Astrocyte of the cerebellum (primary cell): Measurements from ENCODE around the gene FMN2.

Experiments used
- DNase-seq: peaks from one replicate; pipeline ENCODE4 v3.0.0-alpha.2; 2011; ENCODE audit warnings: low read depth
- H3K4me3 ChIP-seq: 2 replicates; pipeline ENCODE4 v1.5.1; 2011; ENCODE audit warnings: mild to moderate bottlenecking, low read depth, low read length, moderate library complexity
- in situ Hi-C: cut with HindIII; loops from 2 replicates; pipeline ENCODE4 v1.10.0; 2017; ENCODE audit warnings: low sequenced_read_pairs
- TF ChIP-seq, protein P1 (sequence below): IDR thresholded peaks from 2 replicates; pipeline ENCODE4 v1.5.1; 2012; ENCODE audit warnings: low read length, low read depth, moderate library complexity, mild to moderate bottlenecking; ENCODE audit errors: missing control alignments

The FMN2 gene

DNA sequence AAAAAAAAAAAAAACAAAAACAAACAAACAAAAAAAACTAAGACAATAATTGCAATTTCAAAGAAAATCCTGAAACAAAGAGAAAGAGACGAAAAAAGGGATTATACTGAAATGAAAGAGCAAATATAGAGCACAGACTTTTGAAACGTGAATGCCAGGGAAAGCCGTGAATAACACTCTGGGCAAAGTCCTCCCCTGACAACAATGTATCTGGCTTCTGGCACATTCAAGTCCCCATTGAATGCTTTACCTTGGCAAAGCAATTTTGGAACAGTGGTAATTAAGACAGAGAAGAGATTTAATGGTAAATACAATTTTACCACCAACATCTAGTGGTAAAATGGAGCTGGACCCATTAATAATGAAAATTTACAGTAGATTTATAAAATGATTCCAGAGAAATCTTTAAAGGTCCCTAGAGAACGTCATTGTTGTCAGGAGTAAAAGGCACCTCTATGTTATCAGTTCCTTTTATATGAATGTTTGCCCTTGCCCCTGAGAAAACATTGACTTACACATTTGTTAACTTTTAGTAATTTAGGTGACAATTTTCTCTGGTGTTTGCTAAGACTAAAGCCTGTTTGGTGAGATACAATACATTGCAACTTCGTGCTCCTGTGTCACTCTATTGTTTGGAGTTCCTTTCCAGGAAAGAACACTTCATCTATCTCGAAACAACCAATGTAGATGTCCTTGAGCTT lies 430.6 kb downstream of the FMN2 start:
- in situ Hi-C loops = no loop called here
- no peak overlapping the region for H3K4me3 ChIP-seq
- DNase-seq = no peak
- TF ChIP-seq, protein P1, sequence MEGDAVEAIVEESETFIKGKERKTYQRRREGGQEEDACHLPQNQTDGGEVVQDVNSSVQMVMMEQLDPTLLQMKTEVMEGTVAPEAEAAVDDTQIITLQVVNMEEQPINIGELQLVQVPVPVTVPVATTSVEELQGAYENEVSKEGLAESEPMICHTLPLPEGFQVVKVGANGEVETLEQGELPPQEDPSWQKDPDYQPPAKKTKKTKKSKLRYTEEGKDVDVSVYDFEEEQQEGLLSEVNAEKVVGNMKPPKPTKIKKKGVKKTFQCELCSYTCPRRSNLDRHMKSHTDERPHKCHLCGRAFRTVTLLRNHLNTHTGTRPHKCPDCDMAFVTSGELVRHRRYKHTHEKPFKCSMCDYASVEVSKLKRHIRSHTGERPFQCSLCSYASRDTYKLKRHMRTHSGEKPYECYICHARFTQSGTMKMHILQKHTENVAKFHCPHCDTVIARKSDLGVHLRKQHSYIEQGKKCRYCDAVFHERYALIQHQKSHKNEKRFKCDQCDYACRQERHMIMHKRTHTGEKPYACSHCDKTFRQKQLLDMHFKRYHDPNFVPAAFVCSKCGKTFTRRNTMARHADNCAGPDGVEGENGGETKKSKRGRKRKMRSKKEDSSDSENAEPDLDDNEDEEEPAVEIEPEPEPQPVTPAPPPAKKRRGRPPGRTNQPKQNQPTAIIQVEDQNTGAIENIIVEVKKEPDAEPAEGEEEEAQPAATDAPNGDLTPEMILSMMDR = no peak

DNA sequence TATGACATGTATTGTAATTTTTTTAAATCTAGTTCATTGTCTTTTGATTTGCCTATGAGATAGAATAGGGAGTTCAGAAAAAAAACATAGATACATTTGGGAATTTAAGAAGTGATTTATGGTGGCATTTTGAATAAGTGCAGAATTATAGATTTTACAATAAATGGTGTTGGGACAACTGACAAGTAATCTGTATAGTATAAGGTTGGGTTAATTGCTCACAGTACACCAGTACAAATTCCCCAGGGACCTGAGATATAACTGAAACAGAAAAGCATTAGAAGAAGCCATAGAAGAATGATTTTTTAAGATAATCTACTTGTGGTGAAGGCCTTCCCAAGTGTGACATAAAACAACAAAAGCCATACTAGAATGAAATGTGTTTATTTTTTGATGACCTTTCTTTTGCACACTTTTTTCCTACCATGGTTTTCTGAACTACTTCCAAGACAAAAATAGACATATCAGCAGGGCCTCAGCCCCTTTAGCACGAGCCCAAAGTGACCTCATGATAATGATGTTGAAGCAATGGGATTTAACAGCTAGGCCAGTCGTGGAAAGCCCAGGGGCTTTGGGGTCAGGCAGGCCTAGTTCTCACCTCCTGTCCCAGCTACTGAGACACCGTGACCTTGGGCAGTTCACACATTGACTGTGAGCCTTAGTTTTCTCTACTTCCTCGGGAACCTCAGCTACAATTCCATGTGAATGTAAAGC lies 432.8 kb downstream of the FMN2 start:
- TF ChIP-seq, protein P1 = no peak
- no peak for DNase-seq
- no peak overlapping the region for H3K4me3 ChIP-seq
- in situ Hi-C loops = no loop called here
